ENCODE data around the gene ANKRD23.
"Not testable (repeated sequence)": the region's sequence is repeated elsewhere in the genome, so short reads cannot be mapped to it uniquely, and the experiment has no call there.

The ANKRD23 gene

GRCh38 chr2:96863056-96863455 is 19.2 kb upstream of the ANKRD23 start:
- not testable (repeated sequence) for DNase-seq

GRCh38 chr2:96861074-96861473 is 17.3 kb upstream of the ANKRD23 start:
- no peak for DNase-seq

- DNase-seq: no peak
Measured at GRCh38 chr2:96860065-96861029, 16.5 kb upstream of the ANKRD23 start.

- no peak for DNase-seq
Measured at GRCh38 chr2:96859681-96860064, 15.9 kb upstream of the ANKRD23 start.

GRCh38 chr2:96859099-96859649 is 15.4 kb upstream of the ANKRD23 start:
- DNase-seq: no peak

- peak; percentile 99 for DNase-seq
Measured at GRCh38 chr2:96857667-96858372, 14.0 kb upstream of the ANKRD23 start, which contains the start of gene ANKRD39. Gene ANKRD39 (minus strand): TSS chr2:96858016. CDS start chr2:96857987, 29 bp downstream.

- DNase-seq: no peak
Measured at GRCh38 chr2:96856776-96857666, 13.2 kb upstream of the ANKRD23 start.

GRCh38 chr2:96853321-96853720 is 9.5 kb upstream of the ANKRD23 start:
- no peak for DNase-seq

- no peak for DNase-seq
Measured at GRCh38 chr2:96852667-96853066, 8.8 kb upstream of the ANKRD23 start.

- DNase-seq: peak; percentile 25
Measured at GRCh38 chr2:96848264-96848663, 4.4 kb upstream of the ANKRD23 start.

- DNase-seq: no peak
Measured at GRCh38 chr2:96847586-96847985, 3.8 kb upstream of the ANKRD23 start.

GRCh38 chr2:96846825-96847224 is 3.0 kb upstream of the ANKRD23 start:
- no peak for DNase-seq

- DNase-seq: no peak
Measured at GRCh38 chr2:96844405-96844808, 586 bp upstream of the ANKRD23 start.

- no peak for DNase-seq
Measured at GRCh38 chr2:96842600-96842999, 1.2 kb downstream of the ANKRD23 start.

GRCh38 chr2:96841701-96842495 is 1.9 kb downstream of the ANKRD23 start:
- DNase-seq: no peak

GRCh38 chr2:96839875-96840850 is 3.7 kb downstream of the ANKRD23 start:
- no peak for DNase-seq

GRCh38 chr2:96839293-96839874 is 4.4 kb downstream of the ANKRD23 start:
- peak; percentile 65 for DNase-seq

- DNase-seq: no peak
Measured at GRCh38 chr2:96838345-96839292, 5.2 kb downstream of the ANKRD23 start.

GRCh38 chr2:96837575-96837974 is 6.2 kb downstream of the ANKRD23 start:
- no peak for DNase-seq

All from retina (tissue), 1 donor.